Neural progenitor cell (in vitro differentiated cells): ENCODE measurements around the gene AGFG1.

Experiments used
- EZH2phosphoT487 ChIP-seq: fragments of 200-600 bp; sonication (generic); IDR thresholded peaks from 2 replicates; pipeline ENCODE4 v1.6.1; 2017; ENCODE audit warnings: antibody characterized with exemption
- TF ChIP-seq, protein P1 (sequence below): fragments of 200-600 bp; sonication (generic); IDR thresholded peaks from 2 replicates; pipeline ENCODE4 v1.5.1; 2017; ENCODE audit warnings: antibody characterized with exemption, mild to moderate bottlenecking

GRCh38 chr2:227539465-227539956, 67.6 kb downstream of the AGFG1 start:
- TF ChIP-seq, protein P1, sequence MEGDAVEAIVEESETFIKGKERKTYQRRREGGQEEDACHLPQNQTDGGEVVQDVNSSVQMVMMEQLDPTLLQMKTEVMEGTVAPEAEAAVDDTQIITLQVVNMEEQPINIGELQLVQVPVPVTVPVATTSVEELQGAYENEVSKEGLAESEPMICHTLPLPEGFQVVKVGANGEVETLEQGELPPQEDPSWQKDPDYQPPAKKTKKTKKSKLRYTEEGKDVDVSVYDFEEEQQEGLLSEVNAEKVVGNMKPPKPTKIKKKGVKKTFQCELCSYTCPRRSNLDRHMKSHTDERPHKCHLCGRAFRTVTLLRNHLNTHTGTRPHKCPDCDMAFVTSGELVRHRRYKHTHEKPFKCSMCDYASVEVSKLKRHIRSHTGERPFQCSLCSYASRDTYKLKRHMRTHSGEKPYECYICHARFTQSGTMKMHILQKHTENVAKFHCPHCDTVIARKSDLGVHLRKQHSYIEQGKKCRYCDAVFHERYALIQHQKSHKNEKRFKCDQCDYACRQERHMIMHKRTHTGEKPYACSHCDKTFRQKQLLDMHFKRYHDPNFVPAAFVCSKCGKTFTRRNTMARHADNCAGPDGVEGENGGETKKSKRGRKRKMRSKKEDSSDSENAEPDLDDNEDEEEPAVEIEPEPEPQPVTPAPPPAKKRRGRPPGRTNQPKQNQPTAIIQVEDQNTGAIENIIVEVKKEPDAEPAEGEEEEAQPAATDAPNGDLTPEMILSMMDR, result no peak
- no peak for TF ChIP-seq EZH2phosphoT487
